Neural cell (in vitro differentiated cells): ENCODE results near the gene RPL7A. TPM values are rescaled to one million over a fixed set of nuclear protein-coding genes. Genes with fewer than 3 reads are reported as not detected.

Experiments used
- H2AFZ ChIP-seq: fragments of 200-600, 300-800 bp; sonication (generic), shearing (Covaris generic); 2 replicates; pipeline ENCODE4 v1.6.0; 2014; ENCODE audit warnings: low read depth, mild to moderate bottlenecking, antibody characterized with exemption, low read length, moderate library complexity
- H3F3A ChIP-seq: fragments of 200-600 bp; shearing (Covaris generic); 2 replicates; pipeline ENCODE4 v1.6.1; 2016; ENCODE audit warnings: mild to moderate bottlenecking, moderate library complexity, mixed read lengths, antibody characterized with exemption, low read length; ENCODE audit not compliant: insufficient read depth, poor library complexity, severe bottlenecking
- H3K27ac ChIP-seq: fragments of 200-600, 300-800 bp; sonication (generic), shearing (Covaris generic); 2 replicates; pipeline ENCODE4 v1.5.1; 2014; ENCODE audit warnings: mild to moderate bottlenecking, low read length, moderate library complexity
- H3K27me3 ChIP-seq: fragments of 300-800, 200-600 bp; sonication (generic), shearing (Covaris generic); 2 replicates; pipeline ENCODE4 v1.6.0; 2014; ENCODE audit warnings: mild to moderate bottlenecking, low read depth, low read length, moderate library complexity; ENCODE audit not compliant: insufficient read depth
- H3K36me3 ChIP-seq: fragments of 300-800, 200-600 bp; sonication (generic), shearing (Covaris generic); 2 replicates; pipeline ENCODE4 v1.5.1; 2014; ENCODE audit warnings: mild to moderate bottlenecking, antibody characterized with exemption, low read length, moderate library complexity; ENCODE audit not compliant: insufficient read depth
- H3K4me2 ChIP-seq: fragments of 300-800, 200-600 bp; sonication (generic), shearing (Covaris generic); 2 replicates; pipeline ENCODE4 v1.6.0; 2014; ENCODE audit warnings: mild to moderate bottlenecking, low read length
- H3K4me3 ChIP-seq: fragments of 300-800, 200-600 bp; sonication (generic), shearing (Covaris generic); 2 replicates; pipeline ENCODE4 v1.5.1; 2014; ENCODE audit warnings: mild to moderate bottlenecking, low read length, moderate library complexity
- H3K79me2 ChIP-seq: fragments of 200-600 bp; shearing (Covaris generic); replicated peaks from 2 replicates; pipeline ENCODE4 v1.6.0; 2014; ENCODE audit warnings: mild to moderate bottlenecking, low read length, moderate library complexity; ENCODE audit not compliant: insufficient read depth
- H3K9ac ChIP-seq: fragments of 300-800, 200-600 bp; sonication (generic), shearing (Covaris generic); 2 replicates; pipeline ENCODE4 v1.6.1; 2016; ENCODE audit warnings: mild to moderate bottlenecking, low read length, mixed read lengths
- H3K9me2 ChIP-seq: fragments of 200-600 bp; shearing (Covaris generic); 2 replicates; pipeline ENCODE4 v1.6.1; 2016; ENCODE audit warnings: mild to moderate bottlenecking, low read length, mixed read lengths; ENCODE audit not compliant: insufficient read depth
- H3K9me3 ChIP-seq: fragments of 200-600, 300-800 bp; sonication (generic), shearing (Covaris generic); 2 replicates; pipeline ENCODE4 v1.6.1; 2016; ENCODE audit warnings: mild to moderate bottlenecking, mixed run types, low read length, moderate library complexity, mixed read lengths
- H4K20me1 ChIP-seq: fragments of 200-600 bp; shearing (Covaris generic); 2 replicates; pipeline ENCODE4 v1.6.1; 2016; ENCODE audit warnings: mild to moderate bottlenecking, mixed run types; ENCODE audit not compliant: insufficient read depth
- EZH2 ChIP-seq: fragments of 200-600, 300-800 bp; shearing (Covaris generic), sonication (generic); IDR thresholded peaks from 2 replicates; pipeline ENCODE4 v1.6.1; 2014; ENCODE audit warnings: antibody characterized with exemption, low read length, borderline replicate concordance, mild to moderate bottlenecking; ENCODE audit not compliant: insufficient read depth, poor library complexity, severe bottlenecking
- MXI1 ChIP-seq: fragments of 450-650 bp; conservative IDR thresholded peaks from 2 replicates; pipeline ENCODE4 v1.6.1; 2014; ENCODE audit warnings: antibody characterized with exemption, mild to moderate bottlenecking; ENCODE audit not compliant: poor library complexity, severe bottlenecking
- POLR2AphosphoS5 ChIP-seq: IDR thresholded peaks from 2 replicates; pipeline ENCODE4 v1.6.1; 2012
- RAD21 ChIP-seq: fragments of 450-650 bp; conservative IDR thresholded peaks from 2 replicates; pipeline ENCODE4 v1.6.1; 2014; ENCODE audit warnings: antibody characterized with exemption, mild to moderate bottlenecking, moderate library complexity
- TAF1 ChIP-seq: IDR thresholded peaks from 2 replicates; pipeline ENCODE4 v1.6.1; 2012; ENCODE audit warnings: low read depth
- polyA plus RNA-seq: library from polyadenylated mRNA; depleted of rRNA; stranded (reverse); fragments of >200 nt; gene quantifications from 2 replicates; pipeline ENCODE4 v1.2.3, GENCODE V29; 2014
- TF ChIP-seq, protein P1 (sequence below): IDR thresholded peaks from 2 replicates; pipeline ENCODE4 v1.6.1; 2012; ENCODE audit warnings: borderline replicate concordance

RPL7A gene
- polyA plus RNA-seq, 1 donor from 2014 or later, result 1,987 TPM

DNA sequence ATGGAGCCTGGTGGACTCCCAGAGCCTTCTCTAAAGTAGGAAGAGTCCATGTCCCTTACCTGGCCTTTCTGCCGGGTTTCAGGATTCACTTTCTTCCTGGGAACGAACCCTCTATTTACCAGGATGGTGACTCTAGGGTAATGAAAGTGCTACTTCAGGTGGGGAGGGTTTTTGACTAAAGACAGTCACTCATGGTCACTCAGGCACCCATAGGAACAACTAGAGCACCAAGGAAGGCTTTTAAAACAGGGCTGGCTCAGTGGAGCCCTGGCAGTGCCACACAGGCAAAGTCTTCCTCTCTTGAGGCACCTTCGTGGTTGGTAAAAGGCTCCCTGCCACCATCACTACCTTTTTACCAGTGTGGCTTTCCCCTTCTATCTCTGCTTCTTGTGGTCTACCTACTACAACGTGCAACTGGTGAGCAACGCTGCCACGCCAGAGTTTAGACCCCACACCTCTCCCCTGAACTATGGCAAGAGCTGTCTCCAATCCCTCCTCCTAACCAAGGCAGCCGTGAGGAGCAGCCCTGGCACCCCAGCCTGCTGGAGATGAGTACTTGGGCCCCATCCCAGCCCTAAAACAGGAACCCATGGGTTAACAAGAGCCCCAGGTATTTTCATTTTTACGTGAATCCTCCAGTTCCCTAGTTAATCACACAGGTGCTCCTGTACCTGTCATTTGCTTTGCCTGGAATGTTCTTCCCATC lies 4.8 kb downstream of the RPL7A start:
- H3K79me2 ChIP-seq, result peaks cover 30% of the 10 kb centered on the region
- H3K36me3 ChIP-seq, result peaks cover 6% of the 10 kb centered on the region
- H3K27ac ChIP-seq, result no peak overlapping the region
- no peaks in the 10 kb centered on the region for H3K9me2 ChIP-seq
- H2AFZ ChIP-seq, result no peak overlapping the region
- no peak overlapping the region for H3K9ac ChIP-seq
- no peak overlapping the region for H3K4me3 ChIP-seq
- H3K9me3 ChIP-seq, result no peaks in the 10 kb centered on the region
- no peaks in the 10 kb centered on the region for H3K27me3 ChIP-seq
- TF ChIP-seq MXI1, result no peak
- no peaks in the 10 kb centered on the region for H4K20me1 ChIP-seq
- H3F3A ChIP-seq, result no peaks in the 10 kb centered on the region
- no peak overlapping the region for H3K4me2 ChIP-seq

DNA sequence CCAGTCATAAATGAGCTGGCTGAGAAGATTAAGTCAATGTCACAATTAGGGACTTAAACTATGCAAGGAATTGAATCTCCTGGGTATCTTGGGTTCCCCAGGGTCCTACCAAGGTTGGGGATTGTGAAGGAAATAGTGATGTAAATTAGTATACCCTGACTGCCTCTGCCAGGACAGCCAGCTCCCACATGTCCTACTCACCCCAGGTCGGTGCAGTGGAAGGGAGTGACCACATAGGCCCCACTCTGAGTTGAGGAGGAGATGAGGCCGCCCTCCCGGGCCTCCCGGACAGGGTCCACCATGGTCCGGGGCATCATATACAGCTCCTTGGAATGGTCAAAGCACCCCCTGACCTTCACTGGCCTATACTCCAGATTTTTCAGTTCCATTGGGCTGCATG lies 5.5 kb downstream of the RPL7A start:
- peaks cover 25% of the 10 kb centered on the region for H3K79me2 ChIP-seq
- H4K20me1 ChIP-seq, result no peaks in the 10 kb centered on the region
- H3K9me3 ChIP-seq, result no peaks in the 10 kb centered on the region
- H3K36me3 ChIP-seq, result peaks cover 6% of the 10 kb centered on the region
- no peak overlapping the region for H3K4me2 ChIP-seq
- H3K27me3 ChIP-seq, result no peaks in the 10 kb centered on the region
- no peak overlapping the region for H3K4me3 ChIP-seq
- no peak overlapping the region for H3K27ac ChIP-seq
- no peak overlapping the region for H2AFZ ChIP-seq
- H3F3A ChIP-seq, result no peaks in the 10 kb centered on the region
- no peaks in the 10 kb centered on the region for H3K9me2 ChIP-seq
- no peak overlapping the region for H3K9ac ChIP-seq
- TF ChIP-seq TAF1 (no peak), MXI1 (no peak)
- TF ChIP-seq, protein P1, sequence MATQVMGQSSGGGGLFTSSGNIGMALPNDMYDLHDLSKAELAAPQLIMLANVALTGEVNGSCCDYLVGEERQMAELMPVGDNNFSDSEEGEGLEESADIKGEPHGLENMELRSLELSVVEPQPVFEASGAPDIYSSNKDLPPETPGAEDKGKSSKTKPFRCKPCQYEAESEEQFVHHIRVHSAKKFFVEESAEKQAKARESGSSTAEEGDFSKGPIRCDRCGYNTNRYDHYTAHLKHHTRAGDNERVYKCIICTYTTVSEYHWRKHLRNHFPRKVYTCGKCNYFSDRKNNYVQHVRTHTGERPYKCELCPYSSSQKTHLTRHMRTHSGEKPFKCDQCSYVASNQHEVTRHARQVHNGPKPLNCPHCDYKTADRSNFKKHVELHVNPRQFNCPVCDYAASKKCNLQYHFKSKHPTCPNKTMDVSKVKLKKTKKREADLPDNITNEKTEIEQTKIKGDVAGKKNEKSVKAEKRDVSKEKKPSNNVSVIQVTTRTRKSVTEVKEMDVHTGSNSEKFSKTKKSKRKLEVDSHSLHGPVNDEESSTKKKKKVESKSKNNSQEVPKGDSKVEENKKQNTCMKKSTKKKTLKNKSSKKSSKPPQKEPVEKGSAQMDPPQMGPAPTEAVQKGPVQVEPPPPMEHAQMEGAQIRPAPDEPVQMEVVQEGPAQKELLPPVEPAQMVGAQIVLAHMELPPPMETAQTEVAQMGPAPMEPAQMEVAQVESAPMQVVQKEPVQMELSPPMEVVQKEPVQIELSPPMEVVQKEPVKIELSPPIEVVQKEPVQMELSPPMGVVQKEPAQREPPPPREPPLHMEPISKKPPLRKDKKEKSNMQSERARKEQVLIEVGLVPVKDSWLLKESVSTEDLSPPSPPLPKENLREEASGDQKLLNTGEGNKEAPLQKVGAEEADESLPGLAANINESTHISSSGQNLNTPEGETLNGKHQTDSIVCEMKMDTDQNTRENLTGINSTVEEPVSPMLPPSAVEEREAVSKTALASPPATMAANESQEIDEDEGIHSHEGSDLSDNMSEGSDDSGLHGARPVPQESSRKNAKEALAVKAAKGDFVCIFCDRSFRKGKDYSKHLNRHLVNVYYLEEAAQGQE, result no peak

DNA sequence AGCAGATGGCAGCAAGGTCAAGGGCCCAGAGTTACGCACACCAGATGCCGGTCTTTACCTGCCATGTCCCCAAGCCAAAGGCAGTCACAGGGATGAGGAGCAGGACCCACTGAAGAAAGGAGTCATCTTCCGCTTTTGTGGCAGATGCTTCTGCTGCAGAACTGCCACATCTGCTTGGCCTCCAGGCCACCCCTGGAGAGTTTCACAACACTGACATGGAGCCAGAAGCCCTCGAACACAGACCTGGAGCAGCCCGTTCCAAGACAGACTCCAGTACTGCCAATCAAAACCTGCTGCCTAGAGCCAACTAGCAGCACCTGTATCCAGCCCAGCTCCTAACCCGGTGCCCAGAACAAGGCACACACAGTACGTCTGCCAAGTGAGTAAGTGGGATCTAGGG lies 6.7 kb downstream of the RPL7A start:
- H2AFZ ChIP-seq, result no peak overlapping the region
- no peaks in the 10 kb centered on the region for H3F3A ChIP-seq
- no peaks in the 10 kb centered on the region for H3K9me2 ChIP-seq
- H3K9me3 ChIP-seq, result no peaks in the 10 kb centered on the region
- no peaks in the 10 kb centered on the region for H4K20me1 ChIP-seq
- TF ChIP-seq TAF1 (no peak), POLR2AphosphoS5 (no peak), EZH2 (no peak), RAD21 (no peak), MXI1 (no peak)
- H3K36me3 ChIP-seq, result peaks cover 6% of the 10 kb centered on the region
- H3K27me3 ChIP-seq, result no peaks in the 10 kb centered on the region
- no peak overlapping the region for H3K9ac ChIP-seq
- no peak overlapping the region for H3K27ac ChIP-seq
- no peak overlapping the region for H3K4me2 ChIP-seq
- peaks cover 16% of the 10 kb centered on the region for H3K79me2 ChIP-seq
- peak overlapping the region; percentile 95 for H3K4me3 ChIP-seq
